Chondrocyte (in vitro differentiated cells): ENCODE data around the gene CRIM1. TPM values are rescaled to one million over a fixed set of nuclear protein-coding genes. Genes with fewer than 3 reads are reported as not detected.

Source experiments
- DNase-seq: peaks from one replicate; pipeline ENCODE4 v3.0.0; 2021; ENCODE audit warnings: mixed read lengths, low spot score
- H3K27ac Mint-ChIP-seq: one replicate; pipeline ENCODE4 v1.8.0; 2021; ENCODE audit warnings: mild to moderate bottlenecking, moderate library complexity, mixed read lengths; ENCODE audit not compliant: unreplicated experiment
- H3K27me3 Mint-ChIP-seq: 2 replicates; pipeline ENCODE4 v1.8.0; 2021; ENCODE audit warnings: low read depth, mixed read lengths
- H3K36me3 Mint-ChIP-seq: 2 replicates; pipeline ENCODE4 v1.8.0; 2021; ENCODE audit warnings: low read depth, mixed read lengths
- H3K4me1 Mint-ChIP-seq: 2 replicates; pipeline ENCODE4 v1.8.0; 2021; ENCODE audit warnings: low read depth, mild to moderate bottlenecking, mixed read lengths
- H3K4me3 Mint-ChIP-seq: one replicate; pipeline ENCODE4 v1.8.0; 2021; ENCODE audit warnings: mild to moderate bottlenecking, moderate library complexity, mixed read lengths; ENCODE audit not compliant: unreplicated experiment
- H3K9me3 Mint-ChIP-seq: 2 replicates; pipeline ENCODE4 v1.8.0; 2021; ENCODE audit warnings: low read depth, mixed read lengths
- total RNA-seq: library from RNA; stranded (reverse); gene quantifications from 3 replicates; pipeline ENCODE4 v1.2.1, GENCODE V29; 2021
- TF ChIP-seq, protein P1 (sequence below): fragments of 200-600 bp; sonication (generic); IDR thresholded peaks from 2 replicates; pipeline ENCODE4 v1.5.0; 2021; ENCODE audit warnings: antibody characterized with exemption, mild to moderate bottlenecking, moderate library complexity

Gene CRIM1
- total RNA-seq, 1 donor from 2014 or later, result 194 TPM

DNA sequence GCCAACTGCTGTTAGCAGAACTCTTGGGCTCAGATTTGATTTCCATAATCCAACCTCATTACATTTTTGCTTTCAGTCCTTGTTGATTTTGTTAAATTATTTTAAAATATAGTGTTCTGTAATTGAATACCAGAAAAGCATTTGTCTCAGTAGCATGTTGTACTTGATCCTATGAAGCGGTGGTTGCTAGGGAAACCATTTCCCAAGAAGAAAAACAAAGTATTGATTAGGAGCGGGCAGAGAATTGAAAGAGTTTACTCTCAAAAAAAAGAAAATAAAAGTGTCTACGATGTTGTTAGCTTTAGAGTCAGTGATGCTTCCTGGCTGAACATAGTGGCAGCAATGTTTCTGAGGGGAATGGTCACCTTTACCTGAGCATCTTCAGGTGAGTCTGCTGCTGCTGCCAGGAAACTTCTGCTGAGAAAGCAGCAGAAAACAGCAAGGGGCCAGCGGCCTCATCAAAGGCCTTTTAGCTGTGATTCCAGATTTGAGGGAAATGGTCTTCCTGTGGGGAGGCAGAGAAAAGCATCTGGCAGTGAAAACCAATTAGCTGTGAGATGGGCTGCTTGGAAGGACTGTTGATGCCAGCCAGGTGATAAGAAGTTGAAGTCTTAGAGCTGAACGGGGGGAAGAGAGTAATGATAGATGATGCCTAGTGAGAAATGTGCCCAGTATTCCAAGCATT is 37.1 kb downstream of the CRIM1 start:
- peaks cover 43% of the 10 kb centered on the region for H3K4me1 Mint-ChIP-seq
- H3K27ac Mint-ChIP-seq, result no peak overlapping the region

DNA sequence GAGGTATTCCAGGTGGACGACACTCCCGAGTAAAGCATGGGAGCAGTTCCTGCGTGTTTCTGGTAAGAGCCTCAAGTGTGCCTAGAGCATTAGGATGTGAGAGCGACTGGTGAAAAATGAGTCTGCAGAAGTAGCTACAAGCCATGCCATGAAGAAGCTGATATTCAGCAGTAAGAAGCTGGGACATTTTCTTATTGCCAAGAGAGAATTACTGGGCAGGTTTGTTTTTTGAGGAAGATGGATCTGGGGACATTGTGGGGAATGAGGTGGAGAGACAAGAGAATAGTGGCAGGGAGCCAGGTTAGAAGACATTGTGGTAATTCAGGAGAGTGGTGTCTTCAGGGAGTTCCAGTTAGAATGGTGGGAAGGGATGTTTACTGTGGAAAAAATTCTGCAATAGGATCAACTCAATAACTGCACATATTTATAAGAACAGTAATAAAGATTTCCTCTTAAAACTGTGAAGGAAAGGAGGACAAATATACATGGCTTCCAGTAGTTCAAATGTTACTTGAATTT is 38.2 kb downstream of the CRIM1 start:
- peak overlapping the region; percentile 29 for H3K27ac Mint-ChIP-seq
- no peaks in the 10 kb centered on the region for H3K9me3 Mint-ChIP-seq
- no peak for DNase-seq
- peaks cover 34% of the 10 kb centered on the region for H3K4me1 Mint-ChIP-seq
- no peaks in the 10 kb centered on the region for H3K27me3 Mint-ChIP-seq
- H3K4me3 Mint-ChIP-seq, result no peak overlapping the region
- TF ChIP-seq, protein P1, sequence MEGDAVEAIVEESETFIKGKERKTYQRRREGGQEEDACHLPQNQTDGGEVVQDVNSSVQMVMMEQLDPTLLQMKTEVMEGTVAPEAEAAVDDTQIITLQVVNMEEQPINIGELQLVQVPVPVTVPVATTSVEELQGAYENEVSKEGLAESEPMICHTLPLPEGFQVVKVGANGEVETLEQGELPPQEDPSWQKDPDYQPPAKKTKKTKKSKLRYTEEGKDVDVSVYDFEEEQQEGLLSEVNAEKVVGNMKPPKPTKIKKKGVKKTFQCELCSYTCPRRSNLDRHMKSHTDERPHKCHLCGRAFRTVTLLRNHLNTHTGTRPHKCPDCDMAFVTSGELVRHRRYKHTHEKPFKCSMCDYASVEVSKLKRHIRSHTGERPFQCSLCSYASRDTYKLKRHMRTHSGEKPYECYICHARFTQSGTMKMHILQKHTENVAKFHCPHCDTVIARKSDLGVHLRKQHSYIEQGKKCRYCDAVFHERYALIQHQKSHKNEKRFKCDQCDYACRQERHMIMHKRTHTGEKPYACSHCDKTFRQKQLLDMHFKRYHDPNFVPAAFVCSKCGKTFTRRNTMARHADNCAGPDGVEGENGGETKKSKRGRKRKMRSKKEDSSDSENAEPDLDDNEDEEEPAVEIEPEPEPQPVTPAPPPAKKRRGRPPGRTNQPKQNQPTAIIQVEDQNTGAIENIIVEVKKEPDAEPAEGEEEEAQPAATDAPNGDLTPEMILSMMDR, result no peak
- H3K36me3 Mint-ChIP-seq, result peaks cover 3% of the 10 kb centered on the region

More for the DNA sequence above, 37.1 kb downstream of the CRIM1 start:
- DNase-seq, result no peak
- Mint-ChIP-seq H3K9me3 (no peaks in the 10 kb centered on the region), H3K36me3 (peaks cover 3% of the 10 kb centered on the region), H3K27me3 (no peaks in the 10 kb centered on the region), H3K4me3 (no peak overlapping the region)
- TF ChIP-seq, protein P1, result no peak

DNA sequence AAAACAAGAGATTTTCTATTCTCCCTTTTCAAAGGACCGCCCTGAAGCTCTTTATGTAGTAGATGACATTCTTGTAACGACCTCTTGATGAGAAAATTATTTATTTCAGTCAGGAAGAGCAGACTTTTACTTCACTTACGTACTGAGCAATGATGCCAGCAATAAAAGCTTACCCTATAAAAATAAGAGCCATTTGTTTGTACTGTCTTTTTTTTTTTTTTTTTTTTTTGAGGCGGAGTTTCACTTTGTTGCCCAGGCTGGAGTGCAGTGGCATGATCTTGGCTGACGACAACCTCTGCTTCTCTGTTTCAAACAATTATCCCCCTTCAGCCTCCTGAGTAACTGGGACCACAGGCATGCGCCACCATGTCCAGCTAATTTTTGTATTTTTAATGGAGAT is 39.2 kb downstream of the CRIM1 start:
- Mint-ChIP-seq H3K27ac (peak overlapping the region; percentile 49), H3K36me3 (peaks cover 3% of the 10 kb centered on the region), H3K27me3 (no peaks in the 10 kb centered on the region), H3K4me1 (peaks cover 23% of the 10 kb centered on the region), H3K9me3 (no peaks in the 10 kb centered on the region), H3K4me3 (no peak overlapping the region)
- DNase-seq, result no peak
- TF ChIP-seq, protein P1, result no peak

DNA sequence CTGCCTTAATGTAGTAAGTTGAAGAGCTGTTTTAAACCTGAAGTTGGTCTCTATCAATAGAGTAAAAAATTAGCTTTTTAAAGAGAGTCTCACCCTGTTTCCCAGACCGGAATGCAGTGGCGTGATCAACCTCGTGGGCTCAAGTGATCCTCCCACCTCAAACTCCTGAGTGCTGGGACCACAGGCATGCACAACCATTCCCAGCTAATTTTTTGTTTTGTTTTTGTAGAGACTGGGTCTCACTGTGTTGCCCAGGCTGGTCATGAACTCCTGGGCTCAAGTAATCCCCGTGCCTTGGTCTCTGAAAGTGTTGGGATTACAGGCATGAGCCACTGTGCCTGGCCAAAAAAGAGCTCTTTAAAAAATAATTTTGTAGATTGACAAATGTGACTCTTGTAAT is 40.3 kb downstream of the CRIM1 start:
- no peak for DNase-seq
- Mint-ChIP-seq H3K27ac (peak overlapping the region; percentile 79), H3K36me3 (peaks cover 3% of the 10 kb centered on the region), H3K4me1 (peaks cover 16% of the 10 kb centered on the region), H3K4me3 (no peak overlapping the region), H3K9me3 (no peaks in the 10 kb centered on the region), H3K27me3 (no peaks in the 10 kb centered on the region)
- TF ChIP-seq, protein P1, result no peak

DNA sequence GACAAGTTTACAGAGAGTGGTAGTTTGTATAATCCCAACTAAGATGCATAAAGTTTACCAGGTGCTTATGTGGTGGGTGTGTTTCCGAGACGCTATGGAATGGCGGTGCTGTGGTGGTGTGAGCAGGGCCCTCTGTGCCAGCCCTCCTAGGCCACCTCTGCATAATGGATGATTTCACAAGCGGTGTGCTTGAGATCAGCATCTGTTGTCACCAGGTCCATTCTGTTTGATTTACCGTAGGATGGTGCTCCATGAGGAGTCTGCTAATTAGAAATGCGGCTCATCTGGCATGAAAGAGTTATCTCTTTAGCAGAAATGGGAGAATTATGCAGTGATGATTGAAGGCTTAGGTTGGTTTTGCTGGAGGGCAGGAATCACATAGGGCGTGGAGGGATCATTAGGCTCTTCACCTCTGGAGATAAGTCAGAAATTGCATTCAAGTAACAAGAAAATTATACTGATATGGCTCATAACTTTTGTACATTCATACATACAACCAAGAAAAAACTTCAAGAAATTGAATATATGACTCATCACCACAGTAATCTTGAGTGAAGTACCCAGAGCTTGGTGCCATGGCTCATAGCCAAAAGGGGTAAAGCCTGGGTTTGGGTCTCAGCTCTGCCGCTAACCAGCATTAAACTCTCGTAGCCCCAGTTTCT is 41.4 kb downstream of the CRIM1 start:
- Mint-ChIP-seq H3K9me3 (no peaks in the 10 kb centered on the region), H3K36me3 (peaks cover 3% of the 10 kb centered on the region), H3K4me3 (no peak overlapping the region), H3K27me3 (no peaks in the 10 kb centered on the region), H3K27ac (peak overlapping the region; percentile 22), H3K4me1 (peaks cover 16% of the 10 kb centered on the region)
- TF ChIP-seq, protein P1, result no peak
- no peak for DNase-seq
